ENCODE results near the gene RIN2.

The RIN2 gene

GRCh38 chr20:19730706-19731105, 27.4 kb upstream of the RIN2 start:
- no peak overlapping the region for H3K27ac ChIP-seq
- no peaks in the 10 kb centered on the region for H3K27me3 ChIP-seq (replicated peaks)
- DNase-seq, result no peak
- TF ChIP-seq CTCF (IDR thresholded peaks at IDR 0.05; ENCODE audit: low read depth, low read length, missing control alignments), result no peak
- in situ Hi-C loops (cut with HindIII; ENCODE audit: low pct_ligation_motif_present, low sequenced_read_pairs), result no loop called here
- H3K36me3 ChIP-seq (replicated peaks), result no peaks in the 10 kb centered on the region
- no peak overlapping the region for H3K4me3 ChIP-seq (ENCODE audit: low read depth, low read length)

DNA sequence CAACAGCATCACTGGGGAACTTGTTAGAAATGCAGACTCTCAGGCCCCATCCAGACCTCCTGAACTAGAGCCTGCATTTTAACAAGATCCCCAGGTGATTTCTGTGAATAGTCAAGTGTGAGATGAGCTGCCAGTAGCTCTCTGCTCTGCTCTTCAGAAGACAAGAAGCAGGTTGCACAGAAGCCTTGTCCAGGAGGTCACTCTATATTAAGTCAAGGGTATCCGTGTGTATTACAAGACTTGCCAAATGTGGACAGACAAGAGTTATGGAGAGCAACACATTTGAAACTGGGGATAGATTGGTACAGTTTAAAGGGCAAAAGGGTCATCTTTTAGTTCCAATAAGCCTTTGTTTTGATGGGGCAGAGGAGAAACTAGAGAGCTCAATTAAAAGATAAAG, 23.2 kb upstream of the RIN2 start:
- Histone ChIP-seq H3K36me3 (replicated peaks) (no peaks in the 10 kb centered on the region), H3K27ac (no peak overlapping the region), H3K27me3 (replicated peaks) (no peaks in the 10 kb centered on the region), H3K4me3 (ENCODE audit: low read depth, low read length) (no peak overlapping the region)
- no peak for TF ChIP-seq CTCF (IDR thresholded peaks at IDR 0.05; ENCODE audit: low read depth, low read length, missing control alignments)
- in situ Hi-C loops (cut with HindIII; ENCODE audit: low pct_ligation_motif_present, low sequenced_read_pairs), result no loop called here
- DNase-seq, result no peak

DNA sequence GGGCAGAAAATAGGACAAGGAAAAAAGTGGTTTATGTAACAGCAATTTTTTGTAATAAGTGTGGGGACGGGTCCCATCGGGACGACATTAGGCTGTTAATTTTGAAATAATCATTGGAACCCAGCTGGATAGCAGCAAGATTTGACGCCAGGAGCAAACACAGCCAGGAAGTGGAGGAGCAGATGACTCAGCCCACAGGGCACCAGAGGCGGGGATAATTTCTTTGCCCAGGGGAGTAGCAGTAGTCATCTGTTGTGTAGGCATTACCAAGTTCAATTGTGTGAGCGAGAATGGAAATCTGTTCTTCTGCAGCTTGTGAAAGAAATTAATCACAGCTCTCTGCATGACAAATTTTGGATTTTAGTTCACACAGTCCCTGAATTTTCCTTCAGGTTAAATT, 22.6 kb upstream of the RIN2 start:
- H3K27ac ChIP-seq, result peak overlapping the region; percentile 35
- in situ Hi-C loops (cut with HindIII; ENCODE audit: low pct_ligation_motif_present, low sequenced_read_pairs), result no loop called here
- DNase-seq, result peak; percentile 88

GRCh38 chr20:19737025-19737424, 21.0 kb upstream of the RIN2 start:
- TF ChIP-seq CTCF (IDR thresholded peaks at IDR 0.05; ENCODE audit: low read depth, low read length, missing control alignments), result no peak
- H3K27ac ChIP-seq, result no peak overlapping the region
- H3K27me3 ChIP-seq (replicated peaks), result no peaks in the 10 kb centered on the region
- no peaks in the 10 kb centered on the region for H3K36me3 ChIP-seq (replicated peaks)
- peak; percentile 32 for DNase-seq
- in situ Hi-C loops (cut with HindIII; ENCODE audit: low pct_ligation_motif_present, low sequenced_read_pairs), result no loop called here
- no peak overlapping the region for H3K4me3 ChIP-seq (ENCODE audit: low read depth, low read length)

More for the DNA sequence above, 22.6 kb upstream of the RIN2 start:
- no peaks in the 10 kb centered on the region for H3K36me3 ChIP-seq (replicated peaks)
- no peak overlapping the region for H3K4me3 ChIP-seq (ENCODE audit: low read depth, low read length)
- H3K27me3 ChIP-seq (replicated peaks), result no peaks in the 10 kb centered on the region
- TF ChIP-seq CTCF (IDR thresholded peaks at IDR 0.05; ENCODE audit: low read depth, low read length, missing control alignments), result no peak

- no peak overlapping the region for H3K4me3 ChIP-seq (ENCODE audit: low read depth, low read length)
- no peak overlapping the region for H3K27ac ChIP-seq
- TF ChIP-seq CTCF (IDR thresholded peaks at IDR 0.05; ENCODE audit: low read depth, low read length, missing control alignments), result no peak
- in situ Hi-C loops (cut with HindIII; ENCODE audit: low pct_ligation_motif_present, low sequenced_read_pairs), result no loop called here
- no peaks in the 10 kb centered on the region for H3K27me3 ChIP-seq (replicated peaks)
- H3K36me3 ChIP-seq (replicated peaks), result no peaks in the 10 kb centered on the region
- DNase-seq, result no peak
These were observed 19.1 kb upstream of the RIN2 start for GRCh38 chr20:19738951-19739350.

DNA sequence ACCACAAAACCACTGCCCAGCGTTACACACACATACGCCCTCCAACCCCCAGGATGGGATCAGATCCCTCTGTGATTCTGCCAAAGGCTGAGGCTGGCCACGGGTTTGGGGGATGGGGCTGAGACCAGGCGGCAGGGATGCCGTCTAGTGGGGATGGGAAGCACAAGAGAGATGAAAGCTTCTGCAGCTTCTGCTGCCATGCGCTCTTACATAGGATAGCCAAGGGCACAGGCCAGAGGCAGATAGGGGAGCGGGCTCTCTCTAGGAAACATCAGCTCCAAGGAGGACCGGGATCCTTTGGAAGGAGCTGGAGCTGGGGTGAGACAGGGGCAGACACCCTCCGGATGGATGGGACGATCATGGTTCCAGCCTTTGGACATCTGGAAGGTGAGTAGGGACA, 18.7 kb upstream of the RIN2 start:
- no peak for TF ChIP-seq CTCF (IDR thresholded peaks at IDR 0.05; ENCODE audit: low read depth, low read length, missing control alignments)
- no peak for DNase-seq
- H3K4me3 ChIP-seq (ENCODE audit: low read depth, low read length), result no peak overlapping the region
- no peak overlapping the region for H3K27ac ChIP-seq
- no peaks in the 10 kb centered on the region for H3K27me3 ChIP-seq (replicated peaks)
- H3K36me3 ChIP-seq (replicated peaks), result no peaks in the 10 kb centered on the region
- in situ Hi-C loops (cut with HindIII; ENCODE audit: low pct_ligation_motif_present, low sequenced_read_pairs), result no loop called here
